Stimulated activated CD4-positive, alpha-beta T cell treated with anti-CD3 and anti-CD28 coated beads, TNF-alpha, amount 100 ng/mL, for 4 hours (primary cell): ENCODE measurements around the gene AIRE.
"Not testable (repeated sequence)": the region's sequence is repeated elsewhere in the genome, so short reads cannot be mapped to it uniquely, and the experiment has no call there.

Source experiments
- DNase-seq, 3 experiments: peaks; one replicate each; pipeline ENCODE4 v3.0.0-alpha.2; 2020; ENCODE audit warnings: low read depth in 3 of 3

The AIRE gene

GRCh38 chr21:44285138-44285992 lies at the start of gene AIRE:
Gene AIRE, plus strand, starts transcription at chr21:44285876. Its CDS starts 131 bp downstream, at chr21:44286007.
- DNase-seq: no peak

GRCh38 chr21:44240353-44240752 lies 45.3 kb upstream of the AIRE start:
- DNase-seq: not testable (repeated sequence)

DNA sequence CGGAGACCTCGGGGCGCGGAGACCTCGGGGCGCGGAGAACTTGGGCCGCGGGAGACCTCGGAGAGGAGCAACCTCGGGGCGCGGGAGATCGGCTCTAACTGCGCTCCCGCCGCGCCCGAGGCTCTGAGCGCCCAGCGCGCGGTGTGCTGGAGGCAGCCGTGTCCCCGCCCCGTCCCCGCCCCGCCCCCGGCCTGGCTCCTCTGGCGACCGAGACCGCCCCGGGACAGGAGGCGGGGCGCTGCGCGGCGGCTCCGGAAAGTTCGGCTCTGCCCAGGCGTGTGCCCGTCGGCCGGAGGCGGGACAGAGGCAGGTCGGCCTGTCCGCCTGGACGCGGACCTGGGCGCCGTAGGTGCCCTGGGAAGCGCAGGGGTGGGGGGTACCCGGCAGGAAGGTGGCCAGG lies 44.8 kb upstream of the AIRE start, which contains the start of gene ICOSLG:
Gene ICOSLG, minus strand, starts transcription at position 102 of the 400 bp plus-strand sequence. CDS start 126 bp downstream, outside the sequence.
- DNase-seq: not testable (repeated sequence)

- not testable (repeated sequence) for DNase-seq
Measured at GRCh38 chr21:44241281-44241680, 44.4 kb upstream of the AIRE start.

DNA sequence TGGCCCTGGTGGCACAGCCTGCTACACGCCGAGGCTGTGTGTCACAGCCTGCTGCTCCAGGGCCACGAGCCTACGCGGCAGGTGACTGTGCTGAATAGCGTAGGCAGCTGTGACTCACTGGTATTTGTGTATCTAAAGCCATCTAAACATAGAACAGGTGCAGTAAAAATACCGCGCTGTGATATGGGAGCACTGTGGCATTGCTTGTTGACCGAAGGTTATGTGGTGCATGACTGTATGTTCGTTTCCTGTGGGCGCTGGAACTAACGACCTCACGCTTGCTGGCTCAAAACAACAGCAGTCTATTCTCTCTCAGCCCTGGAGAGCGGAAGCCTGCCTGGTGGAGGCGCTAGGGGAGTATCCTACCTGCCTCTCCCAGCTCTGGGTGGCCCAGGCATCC lies 41.7 kb upstream of the AIRE start:
- not testable (repeated sequence) for DNase-seq

- DNase-seq: not testable (repeated sequence)
Measured at GRCh38 chr21:44247904-44248303, 37.8 kb upstream of the AIRE start.

- DNase-seq: not testable (repeated sequence)
Measured at GRCh38 chr21:44249204-44250037, 36.3 kb upstream of the AIRE start.

- DNase-seq: no peak
Measured at GRCh38 chr21:44253832-44254710, 31.6 kb upstream of the AIRE start.

DNA sequence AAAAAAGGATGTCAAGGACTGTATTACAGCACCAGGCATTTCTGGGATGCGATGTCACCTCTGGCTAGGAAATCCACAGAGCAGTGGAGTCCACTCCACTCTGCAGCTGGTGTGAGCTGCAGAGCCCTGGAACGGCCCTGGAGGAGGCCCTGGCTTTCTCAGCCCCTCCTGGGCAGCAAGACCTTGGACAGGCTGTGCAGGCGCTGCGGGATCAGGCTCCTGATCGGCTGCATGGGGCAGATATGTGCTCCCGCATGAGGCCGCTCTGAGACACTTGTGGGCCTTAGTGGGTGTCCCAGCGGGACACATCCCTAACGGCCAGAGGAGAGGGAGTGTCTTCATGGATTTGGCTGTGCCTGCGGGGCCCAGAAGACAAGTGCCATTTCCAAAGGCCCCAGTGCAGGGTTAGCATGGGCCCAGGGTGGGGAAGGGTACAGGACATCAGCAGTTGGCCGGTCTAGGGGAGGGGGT lies 30.1 kb upstream of the AIRE start:
- DNase-seq: no peak

DNA sequence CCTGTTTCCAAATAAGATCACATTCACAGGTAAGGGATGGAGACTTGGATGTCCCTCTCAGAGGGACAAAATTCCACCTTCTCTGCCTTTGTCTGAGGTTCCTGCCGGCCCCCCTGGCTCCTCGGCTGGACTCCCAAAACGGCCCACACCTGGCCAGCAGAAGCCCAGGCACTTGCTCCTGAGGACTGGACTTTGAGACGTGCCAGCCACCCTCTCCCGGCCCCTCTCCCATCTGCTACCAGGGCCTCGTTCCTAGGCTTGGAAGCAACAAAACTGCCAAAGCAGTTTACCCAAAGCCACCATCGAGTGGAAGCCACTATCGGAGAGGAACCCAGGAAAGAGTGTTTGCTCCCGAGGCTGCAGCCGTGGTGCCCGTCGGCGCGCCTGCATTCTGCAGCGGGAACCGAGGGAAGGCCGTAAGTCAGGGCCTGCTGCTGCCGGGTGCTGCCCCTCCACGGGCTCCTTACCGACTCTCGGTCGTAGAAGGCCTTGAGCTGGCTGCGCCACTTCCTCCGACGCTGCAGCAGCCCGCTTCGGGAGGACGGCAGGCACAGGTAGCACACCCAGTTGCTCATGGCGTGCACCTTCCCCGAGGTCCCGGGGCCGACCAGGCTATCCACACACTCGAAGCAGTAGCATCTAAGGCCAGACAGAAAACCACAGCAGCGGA lies 27.5 kb upstream of the AIRE start:
- DNase-seq: no peak

- DNase-seq: no peak
Measured at GRCh38 chr21:44259082-44259705, 26.5 kb upstream of the AIRE start.

GRCh38 chr21:44260066-44260465 lies 25.6 kb upstream of the AIRE start:
- no peak for DNase-seq

DNA sequence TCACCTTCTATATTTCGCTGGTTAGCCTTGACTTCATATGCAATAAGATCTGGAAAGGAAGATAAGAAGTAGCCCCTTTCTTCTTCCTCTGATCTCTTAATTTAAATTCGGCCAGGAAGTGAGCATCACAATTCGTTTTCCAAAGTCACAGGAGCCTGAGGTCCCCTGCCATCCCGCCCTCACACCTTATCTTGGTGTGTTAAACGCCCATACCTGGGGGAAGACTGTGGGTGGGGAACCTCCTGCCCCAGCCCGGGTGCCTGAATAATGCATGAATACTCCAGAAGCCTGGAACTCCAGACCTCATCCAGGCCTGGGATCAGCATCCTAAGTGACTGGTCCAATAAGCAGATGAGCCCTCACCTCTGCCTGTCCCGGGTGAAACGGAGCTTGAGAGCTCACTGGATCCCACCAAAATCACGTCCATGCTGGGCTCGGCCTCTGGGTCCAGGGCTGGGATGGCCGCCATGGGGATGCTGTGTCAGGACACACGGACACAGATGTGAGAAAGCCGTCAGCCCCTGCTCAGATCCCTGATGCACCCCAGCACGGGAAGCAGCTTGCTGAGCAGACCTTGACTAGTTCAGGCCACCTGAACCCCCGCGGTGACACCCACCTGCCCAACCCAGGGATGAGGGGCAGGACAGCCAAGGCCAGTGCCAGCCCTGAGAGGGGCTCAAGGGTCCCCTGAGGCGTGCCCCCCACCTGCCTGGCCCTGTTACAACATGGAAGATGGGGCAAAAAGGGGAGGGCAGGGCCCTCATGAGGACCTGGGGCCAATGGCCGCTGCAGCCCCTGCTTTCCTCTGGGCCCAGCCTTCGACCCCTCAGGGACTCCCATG lies 24.7 kb upstream of the AIRE start:
- no peak for DNase-seq

DNA sequence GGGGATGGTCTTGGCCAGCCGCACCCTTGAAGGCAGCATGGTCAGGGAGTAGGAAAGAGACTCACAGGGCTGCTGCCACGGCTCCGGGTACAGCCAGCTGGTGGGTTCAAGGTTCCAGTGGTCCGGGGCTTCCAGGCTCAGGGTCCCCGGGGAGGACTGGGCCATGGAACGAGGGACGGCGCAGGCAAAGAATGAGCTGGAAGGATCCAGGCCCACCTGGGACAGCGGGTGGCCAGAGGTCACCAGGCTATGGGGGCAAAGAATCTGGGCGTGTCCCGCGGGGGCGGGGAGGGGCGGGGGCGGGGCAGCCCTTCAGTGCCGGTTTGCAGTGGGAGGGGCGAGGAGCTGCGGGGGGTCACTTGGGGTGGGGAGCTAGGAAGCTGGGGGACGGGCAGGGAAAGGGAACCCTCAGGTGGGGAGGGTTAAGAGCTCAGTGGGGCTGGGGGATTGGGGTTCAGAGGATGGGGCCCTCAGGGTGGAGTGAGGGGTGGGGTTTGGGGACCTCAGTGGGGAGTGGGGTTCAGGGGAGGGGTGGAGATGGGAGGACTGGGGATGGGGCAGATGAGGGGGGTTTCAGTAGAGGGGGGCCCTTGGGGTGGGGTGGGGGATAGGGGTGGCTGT lies 23.9 kb upstream of the AIRE start, which contains the start of gene DNMT3L:
Gene DNMT3L, minus strand, starts transcription at position 223 of the 621 bp plus-strand sequence. CDS start 638 bp downstream, outside the sequence.
- DNase-seq: no peak

DNA sequence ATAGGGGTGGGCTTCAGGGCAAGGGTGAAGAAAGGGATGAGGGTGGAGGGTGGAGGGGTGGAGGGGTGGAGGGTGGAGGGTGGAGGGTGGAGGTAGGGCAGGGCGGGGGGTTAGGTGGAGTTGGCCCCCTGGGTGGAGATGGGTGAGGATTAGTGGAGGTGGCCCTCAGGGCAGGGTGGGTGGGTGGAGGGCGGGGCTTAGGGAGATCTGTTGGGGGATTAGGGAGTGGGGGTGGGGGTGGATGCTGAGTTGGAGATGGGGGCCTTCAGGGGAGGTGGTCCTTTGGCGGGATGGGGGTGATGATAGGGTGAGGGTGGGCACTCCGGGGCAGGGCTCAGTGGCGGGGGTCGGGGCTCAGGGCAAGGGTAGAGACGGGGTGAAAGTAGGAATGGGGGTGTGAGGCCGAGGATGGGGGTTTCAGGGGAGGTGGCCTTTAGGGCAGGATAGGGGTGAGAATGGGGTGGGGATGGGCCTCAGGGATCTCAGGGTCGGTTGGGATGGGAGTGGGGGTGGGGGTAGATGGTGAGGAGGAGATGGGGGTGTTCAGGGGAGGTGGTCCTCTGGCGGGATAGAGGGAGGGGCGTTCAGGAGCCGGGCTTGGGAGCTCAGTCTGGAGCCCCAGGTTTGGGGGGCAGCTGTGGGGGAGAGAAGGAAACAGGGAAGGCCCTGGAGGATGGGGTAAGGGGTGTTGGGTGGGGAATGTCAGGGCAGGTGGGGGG lies 23.2 kb upstream of the AIRE start:
- no peak for DNase-seq

- DNase-seq: no peak
Measured at GRCh38 chr21:44263221-44263760, 22.4 kb upstream of the AIRE start.

- no peak for DNase-seq
Measured at GRCh38 chr21:44263768-44264167, 21.9 kb upstream of the AIRE start.

- DNase-seq: no peak
Measured at GRCh38 chr21:44265734-44266270, 19.9 kb upstream of the AIRE start.
